DMS153 treated with DMSO at 0.1 percent for 48 hours (cell line): ENCODE data around the gene CLEC1B.
"Not testable (repeated sequence)": the region's sequence is repeated elsewhere in the genome, so short reads cannot be mapped to it uniquely, and the experiment has no call there.

ENCODE experiments used
- DNase-seq: peaks from one replicate; lab custom pipeline; 2025; ENCODE audit not compliant: unreplicated experiment; lab: John Stamatoyannopoulos, UW

CLEC1B gene

DNA sequence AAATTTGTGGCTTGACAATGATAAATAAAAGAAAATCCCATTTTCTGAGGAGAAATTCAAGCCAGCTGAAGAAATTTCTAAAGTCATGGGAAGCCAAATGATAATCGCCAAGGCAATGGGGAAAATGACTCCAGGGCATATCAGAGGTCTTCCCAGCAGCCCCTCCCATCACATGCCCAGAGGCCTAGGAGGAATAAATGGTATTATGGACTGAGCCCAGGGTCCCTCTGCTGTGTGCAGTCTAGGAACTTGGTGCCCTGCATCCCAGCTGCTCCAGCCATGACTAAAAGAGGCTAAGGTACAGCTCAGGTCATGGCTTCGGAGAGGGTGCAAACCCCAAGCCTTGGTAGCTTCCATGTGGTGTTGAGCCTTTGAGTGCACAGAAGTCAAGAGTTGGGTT, 23.3 kb downstream of the CLEC1B start:
- no peak for DNase-seq

DNA sequence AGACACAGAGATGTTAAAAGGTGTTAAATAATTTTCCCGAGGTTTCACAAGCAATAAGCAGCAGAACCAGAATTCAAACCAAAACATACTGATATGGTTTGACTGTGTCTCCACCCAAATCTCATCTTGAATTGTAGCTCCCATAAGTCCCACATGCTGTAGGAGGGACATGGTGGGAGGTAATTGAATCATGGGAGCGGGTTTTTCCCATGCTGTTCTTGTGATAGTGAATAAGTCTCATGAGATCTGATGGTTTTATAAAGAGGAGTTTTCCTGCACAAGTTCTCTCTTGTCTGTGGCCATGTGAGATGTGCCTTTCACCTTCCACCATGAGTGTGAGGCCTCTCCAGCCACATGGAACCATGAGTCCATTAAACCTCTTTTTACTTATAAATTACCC, 24.2 kb downstream of the CLEC1B start:
- DNase-seq, result not testable (repeated sequence)

DNA sequence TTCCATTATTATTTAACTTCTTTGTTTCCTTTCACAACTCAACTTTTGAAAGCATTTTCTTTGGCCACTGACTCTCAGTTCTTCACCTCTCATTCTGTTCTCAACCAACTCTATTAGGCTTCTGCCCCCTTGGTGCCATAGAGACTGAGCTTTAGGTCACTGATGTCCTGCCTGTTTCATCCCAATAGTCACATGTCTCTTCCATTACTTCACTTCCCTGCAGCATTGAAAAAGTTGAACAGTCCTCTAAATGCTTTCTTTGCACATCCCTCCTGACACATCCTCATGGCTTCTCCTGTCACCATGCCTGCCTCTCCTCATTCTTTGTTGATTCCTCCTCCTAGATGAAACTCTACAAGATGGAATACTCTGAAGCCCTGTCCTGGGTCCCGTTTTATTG, 25.0 kb downstream of the CLEC1B start:
- DNase-seq, result no peak

GRCh38 chr12:9971181-9971580, 27.7 kb downstream of the CLEC1B start, which contains the start of gene CLEC12A:
TSS of gene CLEC12A (plus strand) at chr12:9971409. CDS start at chr12:9971597, 188 bp downstream.
- no peak for DNase-seq

DNA sequence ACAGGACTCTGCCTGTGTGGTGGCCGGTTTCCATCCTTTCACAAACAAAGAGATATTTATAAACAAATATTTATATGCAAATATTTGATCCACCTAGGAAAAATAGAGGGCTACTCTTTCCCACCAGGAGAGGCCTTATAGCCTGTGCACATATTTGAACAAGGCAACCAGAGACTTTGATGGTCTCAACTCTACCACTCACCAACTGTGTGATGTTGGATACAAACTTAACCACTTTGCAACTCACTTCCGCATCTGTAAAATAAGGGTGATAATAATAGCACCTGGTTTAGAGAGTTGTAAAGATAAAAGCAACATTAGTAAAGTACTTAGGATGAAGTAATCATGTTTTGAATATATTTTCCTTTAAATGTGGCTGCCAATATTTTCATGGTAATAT, 29.2 kb downstream of the CLEC1B start:
- no peak for DNase-seq

DNA sequence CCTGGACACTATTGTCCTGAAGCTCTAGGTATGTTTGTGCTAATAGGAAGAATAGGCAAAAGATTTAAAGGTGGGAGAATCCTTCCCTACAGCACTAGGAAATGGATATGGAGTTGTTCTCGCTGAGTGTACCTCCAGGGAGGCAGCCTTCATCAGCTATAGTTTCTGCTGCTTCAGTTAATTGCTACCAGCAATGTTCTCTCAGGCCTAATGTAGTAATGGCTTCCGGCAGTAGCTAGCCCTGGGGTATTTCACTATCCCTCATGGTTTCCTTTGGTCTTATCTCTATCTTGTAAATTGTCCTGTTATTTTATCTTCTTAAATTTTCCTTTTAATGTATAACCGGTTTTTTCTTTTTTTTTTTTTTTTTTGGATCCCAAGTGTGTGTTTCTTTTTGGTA, 37.0 kb downstream of the CLEC1B start:
- no peak for DNase-seq

DNA sequence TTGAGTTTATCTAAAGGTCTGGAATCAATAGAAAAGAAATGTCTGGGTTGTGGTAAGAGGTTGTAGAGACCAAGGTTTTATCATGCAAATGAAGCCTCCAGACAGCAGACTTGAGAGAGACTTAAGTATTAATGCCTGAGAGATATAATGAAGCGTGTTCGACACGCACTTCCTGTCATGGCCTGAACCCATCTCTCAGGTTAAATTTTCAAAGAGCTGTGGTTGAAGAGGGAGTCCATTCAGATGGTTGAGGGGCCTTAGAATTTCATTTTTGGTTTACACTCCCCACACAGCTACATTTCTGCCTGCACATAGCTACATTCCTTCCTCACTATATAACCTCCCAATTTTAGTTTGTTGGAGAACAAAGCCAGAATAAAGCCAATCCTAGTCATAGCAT, 37.8 kb downstream of the CLEC1B start:
- DNase-seq, result no peak

GRCh38 chr12:9960590-9960989, 38.3 kb downstream of the CLEC1B start:
- no peak for DNase-seq

DNA sequence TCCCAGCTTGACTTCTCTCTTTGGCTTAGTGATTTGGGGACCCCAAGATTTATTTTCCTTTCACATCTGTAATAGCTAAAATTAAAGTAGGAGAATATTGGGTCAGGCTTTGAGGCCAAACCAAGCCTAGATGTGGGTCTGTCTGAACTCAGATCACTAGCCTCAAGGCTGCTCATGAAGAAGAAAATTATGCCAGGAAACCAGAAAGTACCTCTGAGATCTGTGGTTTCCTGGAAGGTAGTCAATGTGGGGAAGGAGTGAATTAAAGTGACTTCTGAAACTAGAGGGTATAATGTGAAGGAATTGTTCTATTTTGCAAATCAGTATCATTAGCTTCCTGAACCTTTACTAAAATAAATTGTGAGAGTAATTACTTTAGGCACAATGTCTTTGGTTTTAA, 41.1 kb downstream of the CLEC1B start:
- no peak for DNase-seq

- DNase-seq, result not testable (repeated sequence)
These were observed 45.8 kb downstream of the CLEC1B start for GRCh38 chr12:9952954-9953729.

GRCh38 chr12:9951026-9951675, 47.8 kb downstream of the CLEC1B start:
- DNase-seq, result no peak

DNA sequence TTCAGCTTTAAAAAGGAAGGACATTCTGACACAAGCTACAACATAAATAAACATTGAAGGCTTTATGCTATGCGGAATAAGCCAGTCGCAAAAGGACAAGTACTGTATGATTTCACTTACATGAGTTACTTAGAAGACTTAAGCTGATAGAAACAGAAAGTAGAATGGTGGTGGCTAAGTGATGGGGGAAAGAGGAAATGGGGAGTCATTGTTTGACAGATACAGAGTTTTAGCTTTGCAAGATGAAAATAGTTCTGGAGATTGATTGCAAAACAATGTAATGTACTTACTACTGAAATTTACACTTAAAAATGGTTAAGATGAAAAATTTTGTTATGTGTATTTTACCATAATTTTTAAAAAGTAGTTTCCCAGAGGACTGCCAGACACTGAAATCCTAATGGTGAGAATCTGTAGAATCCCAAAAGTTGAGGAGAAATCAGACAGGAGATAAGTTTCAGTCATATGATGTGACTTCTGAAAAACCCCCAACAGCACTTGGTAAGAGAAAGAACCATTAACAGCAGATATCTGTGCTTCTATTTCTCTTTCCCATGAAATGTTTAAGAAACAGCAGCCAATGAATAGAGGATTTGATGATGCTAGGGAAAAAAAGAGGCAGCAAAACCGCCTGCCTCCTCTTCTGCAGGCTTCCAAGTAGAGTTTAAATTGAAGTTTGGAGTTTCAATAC, 50.2 kb downstream of the CLEC1B start:
- DNase-seq, result no peak

- DNase-seq, result no peak
These were observed 51.2 kb downstream of the CLEC1B start for GRCh38 chr12:9947674-9948073.

DNA sequence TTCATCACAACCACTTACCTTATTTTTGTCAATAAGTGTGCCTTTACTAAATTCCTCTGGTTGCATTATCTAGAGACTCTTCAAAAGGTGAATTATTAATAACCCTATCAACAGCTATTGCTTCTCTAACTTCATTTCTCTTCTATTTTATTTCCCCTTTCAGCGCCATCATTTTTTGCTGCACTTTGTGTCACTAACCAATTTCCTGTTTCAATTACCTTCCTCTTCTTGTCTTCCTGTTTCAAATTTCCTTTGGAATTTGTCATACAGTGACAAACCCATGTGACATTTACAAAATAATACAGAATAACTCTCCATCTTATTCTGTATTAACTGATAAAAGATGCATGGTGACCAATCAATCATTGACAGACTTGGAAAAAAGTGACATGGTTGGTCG, 54.5 kb downstream of the CLEC1B start:
- DNase-seq, result no peak

GRCh38 chr12:9943240-9943639, 55.7 kb downstream of the CLEC1B start:
- peak; percentile 41 for DNase-seq
